Measurements from ENCODE around the gene LDAH. TPM values are rescaled to one million over a fixed set of nuclear protein-coding genes. Genes with fewer than 3 reads are reported as not detected.

LDAH gene
- total RNA-seq, 2 experiments from 2014 or later, result 31.1 to 37.6 TPM

GRCh38 chr2:20661421-20662307, 161.2 kb downstream of the LDAH start:
- H3K4me3 Mint-ChIP-seq, result no peak overlapping the region
- no peaks in the 10 kb centered on the region for H3K9me3 Mint-ChIP-seq
- peaks cover 8% of the 10 kb centered on the region for H3K4me1 Mint-ChIP-seq (ENCODE audit: low read depth)
- H3K27me3 Mint-ChIP-seq (ENCODE audit: low read depth), result peaks cover 46% of the 10 kb centered on the region
- H3K36me3 Mint-ChIP-seq (ENCODE audit: low read depth), result no peaks in the 10 kb centered on the region
- peak; percentile 77 for DNase-seq
- CTCF ChIA-PET, result interaction anchor here (0.6 to 8.9 kb wide), 46 partner anchors 9 to 623 kb away, joined by 3 to 174 read pairs (median 4); partner anchors contain the start of genes HS1BP3, LDAH and RHOB
- no peak overlapping the region for H3K27ac Mint-ChIP-seq
- intact Hi-C loops (cut with micrococcal nuclease), result loop anchor here (1.0 to 10.0 kb wide), 6 partner anchors 161 to 656 kb away; partner anchors contain the start of genes APOB and LDAH

GRCh38 chr2:20660506-20661420, 162.1 kb downstream of the LDAH start:
- CTCF ChIA-PET, result interaction anchor here (0.6 to 8.9 kb wide), 39 partner anchors 8 to 624 kb away, joined by 3 to 174 read pairs (median 5); partner anchors contain the start of genes HS1BP3, LDAH and RHOB
- no peak overlapping the region for H3K27ac Mint-ChIP-seq
- intact Hi-C loops (cut with micrococcal nuclease), result loop anchor here (1.0 to 10.0 kb wide), 6 partner anchors 162 to 657 kb away; partner anchors contain the start of genes APOB and LDAH
- H3K36me3 Mint-ChIP-seq (ENCODE audit: low read depth), result no peaks in the 10 kb centered on the region
- peaks cover 41% of the 10 kb centered on the region for H3K27me3 Mint-ChIP-seq (ENCODE audit: low read depth)
- no peaks in the 10 kb centered on the region for H3K9me3 Mint-ChIP-seq
- H3K4me3 Mint-ChIP-seq, result no peak overlapping the region
- H3K4me1 Mint-ChIP-seq (ENCODE audit: low read depth), result peaks cover 4% of the 10 kb centered on the region
- no peak for DNase-seq

GRCh38 chr2:20657522-20658235, 165.2 kb downstream of the LDAH start:
- no peak overlapping the region for H3K4me3 Mint-ChIP-seq
- no peaks in the 10 kb centered on the region for H3K9me3 Mint-ChIP-seq
- H3K36me3 Mint-ChIP-seq (ENCODE audit: low read depth), result no peaks in the 10 kb centered on the region
- H3K27ac Mint-ChIP-seq, result no peak overlapping the region
- intact Hi-C loops (cut with micrococcal nuclease), result loop anchor here (10.0 kb wide), 1 partner anchor 1313 kb away; no protein-coding TSS in a partner anchor
- CTCF ChIA-PET, result interaction anchor here (1.4 kb wide), 1 partner anchor 14 kb away, joined by 3 read pairs; no protein-coding TSS in a partner anchor
- H3K4me1 Mint-ChIP-seq (ENCODE audit: low read depth), result no peaks in the 10 kb centered on the region
- no peak for DNase-seq
- H3K27me3 Mint-ChIP-seq (ENCODE audit: low read depth), result peaks cover 15% of the 10 kb centered on the region

- Mint-ChIP-seq H3K9me3 (no peaks in the 10 kb centered on the region), H3K27ac (no peak overlapping the region), H3K4me1 (ENCODE audit: low read depth) (peaks cover 1% of the 10 kb centered on the region), H3K4me3 (no peak overlapping the region), H3K36me3 (ENCODE audit: low read depth) (no peaks in the 10 kb centered on the region), H3K27me3 (ENCODE audit: low read depth) (peaks cover 6% of the 10 kb centered on the region)
- no peak for DNase-seq
- CTCF ChIA-PET, result interaction anchor here (1.4 kb wide), 1 partner anchor 13 kb away, joined by 3 read pairs; no protein-coding TSS in a partner anchor
- intact Hi-C loops (cut with micrococcal nuclease), result loop anchor here (10.0 kb wide), 1 partner anchor 1312 kb away; no protein-coding TSS in a partner anchor
These were observed 166.3 kb downstream of the LDAH start for GRCh38 chr2:20656561-20656960.

GRCh38 chr2:20654535-20654813, 168.4 kb downstream of the LDAH start:
- Mint-ChIP-seq H3K9me3 (no peaks in the 10 kb centered on the region), H3K36me3 (ENCODE audit: low read depth) (no peaks in the 10 kb centered on the region), H3K4me1 (ENCODE audit: low read depth) (peaks cover 11% of the 10 kb centered on the region), H3K4me3 (no peak overlapping the region), H3K27ac (no peak overlapping the region), H3K27me3 (ENCODE audit: low read depth) (peaks cover 2% of the 10 kb centered on the region)
- intact Hi-C loops (cut with micrococcal nuclease), result loop anchor here (10.0 kb wide), 1 partner anchor 1310 kb away; no protein-coding TSS in a partner anchor
- CTCF ChIA-PET, result interaction anchor here (0.6 to 8.3 kb wide), 5 partner anchors 7 to 309 kb away, joined by 3 to 72 read pairs (median 7); no protein-coding TSS in a partner anchor
- DNase-seq, result no peak

GRCh38 chr2:20653695-20654534, 169.0 kb downstream of the LDAH start:
- Mint-ChIP-seq H3K4me1 (ENCODE audit: low read depth) (peaks cover 16% of the 10 kb centered on the region), H3K27ac (no peak overlapping the region), H3K4me3 (no peak overlapping the region), H3K9me3 (no peaks in the 10 kb centered on the region), H3K27me3 (ENCODE audit: low read depth) (no peaks in the 10 kb centered on the region), H3K36me3 (ENCODE audit: low read depth) (no peaks in the 10 kb centered on the region)
- DNase-seq, result no peak
- intact Hi-C loops (cut with micrococcal nuclease), result loop anchor here (10.0 kb wide), 1 partner anchor 1309 kb away; no protein-coding TSS in a partner anchor
- CTCF ChIA-PET, result interaction anchor here (0.6 to 8.3 kb wide), 6 partner anchors 7 to 310 kb away, joined by 3 to 72 read pairs (median 6); no protein-coding TSS in a partner anchor

GRCh38 chr2:20652673-20653575, 170.0 kb downstream of the LDAH start:
- Mint-ChIP-seq H3K9me3 (no peaks in the 10 kb centered on the region), H3K4me3 (no peak overlapping the region), H3K4me1 (ENCODE audit: low read depth) (peaks cover 20% of the 10 kb centered on the region), H3K27ac (no peak overlapping the region), H3K36me3 (ENCODE audit: low read depth) (no peaks in the 10 kb centered on the region), H3K27me3 (ENCODE audit: low read depth) (no peaks in the 10 kb centered on the region)
- no peak for DNase-seq
- intact Hi-C loops (cut with micrococcal nuclease), result loop anchor here (10.0 kb wide), 1 partner anchor 1308 kb away; no protein-coding TSS in a partner anchor
- CTCF ChIA-PET, result interaction anchor here (1.1 to 8.3 kb wide), 3 partner anchors 8 to 311 kb away, joined by 4 to 72 read pairs (median 12); no protein-coding TSS in a partner anchor

GRCh38 chr2:20652141-20652540, 170.8 kb downstream of the LDAH start:
- H3K27ac Mint-ChIP-seq, result no peak overlapping the region
- no peaks in the 10 kb centered on the region for H3K36me3 Mint-ChIP-seq (ENCODE audit: low read depth)
- intact Hi-C loops (cut with micrococcal nuclease), result loop anchor here (10.0 kb wide), 1 partner anchor 1307 kb away; no protein-coding TSS in a partner anchor
- H3K9me3 Mint-ChIP-seq, result no peaks in the 10 kb centered on the region
- DNase-seq, result no peak
- H3K4me1 Mint-ChIP-seq (ENCODE audit: low read depth), result peaks cover 20% of the 10 kb centered on the region
- H3K27me3 Mint-ChIP-seq (ENCODE audit: low read depth), result no peaks in the 10 kb centered on the region
- peak overlapping the region; percentile 10 for H3K4me3 Mint-ChIP-seq
- CTCF ChIA-PET, result interaction anchor here (0.6 to 8.3 kb wide), 11 partner anchors 9 to 311 kb away, joined by 3 to 72 read pairs (median 6); partner anchors contain the start of gene RHOB

- no peaks in the 10 kb centered on the region for H3K27me3 Mint-ChIP-seq (ENCODE audit: low read depth)
These were observed 171.2 kb downstream of the LDAH start for GRCh38 chr2:20651731-20652099.

More at GRCh38 chr2:20651731-20652099, 171.2 kb downstream of the LDAH start:
- peak overlapping the region; percentile 77 for H3K4me3 Mint-ChIP-seq
- no peak for DNase-seq
- H3K4me1 Mint-ChIP-seq (ENCODE audit: low read depth), result peaks cover 20% of the 10 kb centered on the region
- intact Hi-C loops (cut with micrococcal nuclease), result loop anchor here (1.0 to 10.0 kb wide), 8 partner anchors 171 to 1307 kb away; partner anchors contain the start of genes LAPTM4A, RHOB and TTC32
- no peak overlapping the region for H3K27ac Mint-ChIP-seq
- H3K36me3 Mint-ChIP-seq (ENCODE audit: low read depth), result no peaks in the 10 kb centered on the region
- no peaks in the 10 kb centered on the region for H3K9me3 Mint-ChIP-seq
- CTCF ChIA-PET, result interaction anchor here (0.5 to 8.3 kb wide), 28 partner anchors 8 to 312 kb away, joined by 3 to 72 read pairs (median 4); partner anchors contain the start of genes LDAH and RHOB
